HEK293 (cell line): ENCODE data around the gene NATD1.

Experiments used
- CTCF ChIA-PET: fragments of 350-600 bp; formaldehyde crosslinking; extraction: SDS; loops from one replicate; lab custom pipeline; 2021; ENCODE audit warnings: antibody characterized with exemption; lab: Yijun Ruan, JAX
- POLR2A ChIA-PET: fragments of 300-600 bp; formaldehyde crosslinking; extraction: SDS; loops from one replicate; lab custom pipeline; 2020; ENCODE audit warnings: antibody characterized with exemption, inconsistent platforms; lab: Yijun Ruan, JAX
- H3K27ac ChIP-seq: fragments of 200-500 bp; sonication (Bioruptor generic); 2 replicates; pipeline ENCODE4 v1.5.1; 2014; ENCODE audit warnings: low read depth, low read length, control low read depth, inconsistent platforms; ENCODE audit errors: extremely low read depth
- H3K36me3 ChIP-seq, 2 experiments: fragments of 200-500 bp in 1 of 2; sonication (Bioruptor generic) in 1 of 2; 1 replicate in 1 of 2; 2 replicates in 1 of 2; pipeline ENCODE4 v1.5.1; 2014 to 2017; ENCODE audit warnings: inconsistent platforms in 2 of 2, low read length in 2 of 2; ENCODE audit not compliant: control insufficient read depth in 2 of 2, insufficient read depth in 1 of 2
- H3K4me1 ChIP-seq: fragments of 200-500 bp; sonication (Bioruptor generic); 2 replicates; pipeline ENCODE4 v1.5.1; 2014; ENCODE audit warnings: mild to moderate bottlenecking, low read length, inconsistent platforms; ENCODE audit not compliant: control insufficient read depth, insufficient read depth
- H3K4me3 ChIP-seq: 2 replicates; pipeline ENCODE4 v1.5.1; 2011; ENCODE audit warnings: low read depth, mild to moderate bottlenecking, control low read depth, low read length, moderate library complexity
- H3K9me3 ChIP-seq: fragments of 200-500 bp; sonication (Bioruptor generic); 2 replicates; pipeline ENCODE4 v1.5.1; 2014; ENCODE audit warnings: low read depth, low read length, inconsistent platforms; ENCODE audit not compliant: control insufficient read depth, insufficient read depth
- FEZF1 ChIP-seq: fragments of 450-650 bp; formaldehyde crosslinking; IDR thresholded peaks from 2 replicates; pipeline ENCODE4 v1.5.1; 2016; ENCODE audit warnings: missing biosample characterization, missing genetic modification characterization
- MYNN ChIP-seq: fragments of 450-650 bp; formaldehyde crosslinking; IDR thresholded peaks from 2 replicates; pipeline ENCODE4 v1.5.1; 2016; ENCODE audit warnings: missing biosample characterization, missing genetic modification characterization, borderline replicate concordance
- ZBTB8A ChIP-seq: fragments of 450-650 bp; formaldehyde crosslinking; IDR thresholded peaks from 2 replicates; pipeline ENCODE4 v1.5.1; 2016; ENCODE audit warnings: missing biosample characterization, missing genetic modification characterization
- ZNF146 ChIP-seq: fragments of 450-650 bp; formaldehyde crosslinking; IDR thresholded peaks from 2 replicates; pipeline ENCODE4 v1.5.1; 2016; ENCODE audit warnings: missing biosample characterization, missing genetic modification characterization
- ZNF2 ChIP-seq: fragments of 450-650 bp; formaldehyde crosslinking; IDR thresholded peaks from 2 replicates; pipeline ENCODE4 v1.5.1; 2016; ENCODE audit warnings: missing biosample characterization, missing genetic modification characterization
- ZNF311 ChIP-seq: fragments of 450-650 bp; formaldehyde crosslinking; IDR thresholded peaks from 2 replicates; pipeline ENCODE4 v1.5.1; 2017; ENCODE audit warnings: missing biosample characterization, missing genetic modification characterization, borderline replicate concordance
- ZNF350 ChIP-seq: fragments of 450-650 bp; formaldehyde crosslinking; IDR thresholded peaks from 2 replicates; pipeline ENCODE4 v1.5.0; 2017; ENCODE audit warnings: missing biosample characterization, mild to moderate bottlenecking, missing genetic modification characterization
- ZNF530 ChIP-seq: fragments of 450-650 bp; formaldehyde crosslinking; IDR thresholded peaks from 2 replicates; pipeline ENCODE4 v1.5.1; 2016; ENCODE audit warnings: low read depth, missing biosample characterization, missing genetic modification characterization
- ZNF629 ChIP-seq: fragments of 450-650 bp; formaldehyde crosslinking; IDR thresholded peaks from 2 replicates; pipeline ENCODE4 v1.5.1; 2017; ENCODE audit warnings: missing biosample characterization, missing genetic modification characterization
- ZNF670 ChIP-seq: fragments of 450-650 bp; formaldehyde crosslinking; IDR thresholded peaks from 2 replicates; pipeline ENCODE4 v1.5.1; 2016; ENCODE audit warnings: missing biosample characterization, missing genetic modification characterization, low read depth
- TF ChIP-seq, protein P1 (sequence below): fragments of 450-650 bp; formaldehyde crosslinking; IDR thresholded peaks from 2 replicates; pipeline ENCODE4 v1.5.1; 2016; ENCODE audit warnings: missing biosample characterization, missing genetic modification characterization
- TF ChIP-seq, protein P2 (sequence below): fragments of 450-650 bp; formaldehyde crosslinking; optimal IDR thresholded peaks from 2 replicates; pipeline ENCODE3; 2016; ENCODE audit warnings: missing biosample characterization, mild to moderate bottlenecking, missing genetic modification characterization
- TF ChIP-seq, protein P3 (sequence below): fragments of 450-650 bp; formaldehyde crosslinking; IDR thresholded peaks from 2 replicates; pipeline ENCODE4 v1.5.1; 2016; ENCODE audit warnings: missing biosample characterization, missing genetic modification characterization
- TF ChIP-seq, protein P4 (sequence below): fragments of 450-650 bp; formaldehyde crosslinking; IDR thresholded peaks from 2 replicates; pipeline ENCODE4 v1.5.1; 2016; ENCODE audit warnings: missing biosample characterization, missing genetic modification characterization

NATD1 gene

DNA sequence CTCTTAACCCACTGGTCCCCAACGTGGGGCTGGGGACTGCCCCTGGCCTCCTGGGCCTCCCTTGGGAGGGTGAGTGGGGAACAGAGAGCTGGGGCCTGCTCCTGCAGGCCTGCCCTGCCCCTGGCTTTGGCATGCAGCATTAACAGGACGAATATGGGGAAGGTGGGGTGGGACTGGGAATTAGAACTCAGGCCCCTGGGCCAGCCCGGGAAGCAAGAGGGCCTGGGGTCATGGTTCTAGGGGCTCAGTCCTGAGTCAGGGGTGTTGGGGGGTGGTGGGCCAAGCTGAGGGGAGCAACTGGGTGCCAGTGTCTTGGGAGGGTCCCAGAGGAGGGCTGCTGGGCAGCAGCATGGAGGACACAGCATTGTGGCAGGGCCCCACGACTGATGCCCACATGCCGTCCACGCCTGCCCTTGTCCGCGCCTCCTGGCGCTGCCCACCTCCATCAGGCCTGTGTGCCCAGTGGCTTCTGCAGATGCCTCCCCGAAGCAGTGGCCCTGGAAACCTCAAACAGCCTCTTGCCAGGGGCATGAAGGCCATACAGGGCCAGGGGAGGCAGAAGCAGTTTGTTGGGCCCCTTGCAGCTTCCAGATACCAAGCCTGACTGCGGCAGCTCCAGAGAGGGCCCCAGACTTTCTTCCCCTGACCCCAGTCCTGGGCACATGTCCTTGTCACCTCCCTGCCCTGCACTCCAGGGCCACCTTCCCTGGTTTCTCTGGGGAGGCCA, 36.1 kb upstream of the NATD1 start:
- Histone ChIP-seq H3K27ac (0 out of 2 replicates have a peak overlapping the region, but pooled peaks have one; percentile 9), H3K4me1 (peaks cover 20% of the 10 kb centered on the region), H3K9me3 (no peaks in the 10 kb centered on the region), H3K4me3 (no peak overlapping the region), H3K36me3 (peaks cover 11 to 53% of the 10 kb centered on the region in 2 experiments; a peak in 2 of 3 replicates)
- TF ChIP-seq, protein P1, sequence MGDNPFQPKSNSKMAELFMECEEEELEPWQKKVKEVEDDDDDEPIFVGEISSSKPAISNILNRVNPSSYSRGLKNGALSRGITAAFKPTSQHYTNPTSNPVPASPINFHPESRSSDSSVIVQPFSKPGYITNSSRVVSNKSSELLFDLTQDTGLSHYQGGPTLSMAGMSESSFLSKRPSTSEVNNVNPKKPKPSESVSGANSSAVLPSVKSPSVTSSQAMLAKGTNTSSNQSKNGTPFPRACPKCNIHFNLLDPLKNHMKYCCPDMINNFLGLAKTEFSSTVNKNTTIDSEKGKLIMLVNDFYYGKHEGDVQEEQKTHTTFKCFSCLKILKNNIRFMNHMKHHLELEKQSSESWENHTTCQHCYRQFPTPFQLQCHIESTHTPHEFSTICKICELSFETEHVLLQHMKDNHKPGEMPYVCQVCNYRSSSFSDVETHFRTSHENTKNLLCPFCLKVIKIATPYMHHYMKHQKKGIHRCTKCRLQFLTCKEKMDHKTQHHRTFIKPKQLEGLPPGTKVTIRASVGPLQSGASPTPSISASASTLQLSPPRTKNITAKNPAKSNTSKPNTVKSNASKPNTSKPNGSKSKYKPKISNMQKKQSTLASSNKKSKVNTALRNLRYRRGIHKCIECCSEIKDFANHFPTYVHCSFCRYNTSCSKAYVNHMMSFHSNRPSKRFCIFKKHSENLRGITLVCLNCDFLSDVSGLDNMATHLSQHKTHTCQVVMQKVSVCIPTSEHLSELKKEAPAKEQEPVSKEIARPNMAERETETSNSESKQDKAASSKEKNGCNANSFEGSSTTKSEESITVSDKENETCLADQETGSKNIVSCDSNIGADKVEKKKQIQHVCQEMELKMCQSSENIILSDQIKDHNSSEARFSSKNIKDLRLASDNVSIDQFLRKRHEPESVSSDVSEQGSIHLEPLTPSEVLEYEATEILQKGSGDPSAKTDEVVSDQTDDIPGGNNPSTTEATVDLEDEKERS (tag by site-specific recombination) = no peak
- no peak for TF ChIP-seq ZNF670
- TF ChIP-seq, protein P2, sequence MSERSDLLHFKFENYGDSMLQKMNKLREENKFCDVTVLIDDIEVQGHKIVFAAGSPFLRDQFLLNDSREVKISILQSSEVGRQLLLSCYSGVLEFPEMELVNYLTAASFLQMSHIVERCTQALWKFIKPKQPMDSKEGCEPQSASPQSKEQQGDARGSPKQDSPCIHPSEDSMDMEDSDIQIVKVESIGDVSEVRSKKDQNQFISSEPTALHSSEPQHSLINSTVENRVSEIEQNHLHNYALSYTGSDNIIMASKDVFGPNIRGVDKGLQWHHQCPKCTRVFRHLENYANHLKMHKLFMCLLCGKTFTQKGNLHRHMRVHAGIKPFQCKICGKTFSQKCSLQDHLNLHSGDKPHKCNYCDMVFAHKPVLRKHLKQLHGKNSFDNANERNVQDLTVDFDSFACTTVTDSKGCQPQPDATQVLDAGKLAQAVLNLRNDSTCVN (tag by site-specific recombination) = no peak
- no peak for TF ChIP-seq ZNF350 (tag by site-specific recombination)
- TF ChIP-seq ZNF311 (tag by site-specific recombination) = no peak
- no peak for TF ChIP-seq FEZF1 (tag by site-specific recombination)
- no peak for TF ChIP-seq ZNF629 (tag by site-specific recombination)
- no peak for TF ChIP-seq ZNF530 (tag by site-specific recombination)
- TF ChIP-seq ZBTB8A (tag by site-specific recombination) = no peak
- TF ChIP-seq ZNF146 (tag by site-specific recombination) = no peak
- no peak for TF ChIP-seq ZNF2
- ChIA-PET POLR2A (no interaction called here), CTCF (no interaction called here)

DNA sequence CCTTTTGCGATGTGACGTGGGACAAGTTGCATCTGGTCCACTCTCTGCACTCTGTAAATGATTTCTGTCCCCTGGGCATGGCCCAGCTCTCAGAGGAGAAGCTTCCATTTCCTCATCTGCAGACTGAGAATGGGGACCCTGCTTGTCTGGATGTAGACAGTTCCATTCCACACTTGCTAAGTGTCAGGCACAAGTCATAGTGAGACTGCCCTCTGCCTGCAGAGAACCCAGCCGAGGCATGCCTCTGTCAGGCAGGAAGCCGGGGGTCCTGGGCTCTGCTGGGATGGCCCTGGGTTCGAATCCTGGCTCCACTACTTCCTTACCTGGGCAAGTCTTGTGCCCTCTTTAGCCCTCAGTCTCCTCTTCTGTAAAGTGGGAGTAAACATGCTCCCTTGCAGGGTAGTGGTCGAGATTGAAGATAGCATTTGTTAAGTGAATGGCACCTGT, 35.4 kb upstream of the NATD1 start:
- H3K27ac ChIP-seq = no peak overlapping the region; the same call in 1 of the 2 replicates
- TF ChIP-seq, protein P3, sequence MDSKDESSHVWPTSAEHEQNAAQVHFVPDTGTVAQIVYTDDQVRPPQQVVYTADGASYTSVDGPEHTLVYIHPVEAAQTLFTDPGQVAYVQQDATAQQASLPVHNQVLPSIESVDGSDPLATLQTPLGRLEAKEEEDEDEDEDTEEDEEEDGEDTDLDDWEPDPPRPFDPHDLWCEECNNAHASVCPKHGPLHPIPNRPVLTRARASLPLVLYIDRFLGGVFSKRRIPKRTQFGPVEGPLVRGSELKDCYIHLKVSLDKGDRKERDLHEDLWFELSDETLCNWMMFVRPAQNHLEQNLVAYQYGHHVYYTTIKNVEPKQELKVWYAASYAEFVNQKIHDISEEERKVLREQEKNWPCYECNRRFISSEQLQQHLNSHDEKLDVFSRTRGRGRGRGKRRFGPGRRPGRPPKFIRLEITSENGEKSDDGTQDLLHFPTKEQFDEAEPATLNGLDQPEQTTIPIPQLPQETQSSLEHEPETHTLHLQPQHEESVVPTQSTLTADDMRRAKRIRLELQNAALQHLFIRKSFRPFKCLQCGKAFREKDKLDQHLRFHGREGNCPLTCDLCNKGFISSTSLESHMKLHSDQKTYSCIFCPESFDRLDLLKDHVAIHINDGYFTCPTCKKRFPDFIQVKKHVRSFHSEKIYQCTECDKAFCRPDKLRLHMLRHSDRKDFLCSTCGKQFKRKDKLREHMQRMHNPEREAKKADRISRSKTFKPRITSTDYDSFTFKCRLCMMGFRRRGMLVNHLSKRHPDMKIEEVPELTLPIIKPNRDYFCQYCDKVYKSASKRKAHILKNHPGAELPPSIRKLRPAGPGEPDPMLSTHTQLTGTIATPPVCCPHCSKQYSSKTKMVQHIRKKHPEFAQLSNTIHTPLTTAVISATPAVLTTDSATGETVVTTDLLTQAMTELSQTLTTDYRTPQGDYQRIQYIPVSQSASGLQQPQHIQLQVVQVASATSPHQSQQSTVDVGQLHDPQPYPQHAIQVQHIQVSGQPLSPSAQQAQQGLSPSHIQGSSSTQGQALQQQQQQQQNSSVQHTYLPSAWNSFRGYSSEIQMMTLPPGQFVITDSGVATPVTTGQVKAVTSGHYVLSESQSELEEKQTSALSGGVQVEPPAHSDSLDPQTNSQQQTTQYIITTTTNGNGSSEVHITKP = peak; percentile 27
- no peak for TF ChIP-seq MYNN (tag by site-specific recombination)
- TF ChIP-seq, protein P4, sequence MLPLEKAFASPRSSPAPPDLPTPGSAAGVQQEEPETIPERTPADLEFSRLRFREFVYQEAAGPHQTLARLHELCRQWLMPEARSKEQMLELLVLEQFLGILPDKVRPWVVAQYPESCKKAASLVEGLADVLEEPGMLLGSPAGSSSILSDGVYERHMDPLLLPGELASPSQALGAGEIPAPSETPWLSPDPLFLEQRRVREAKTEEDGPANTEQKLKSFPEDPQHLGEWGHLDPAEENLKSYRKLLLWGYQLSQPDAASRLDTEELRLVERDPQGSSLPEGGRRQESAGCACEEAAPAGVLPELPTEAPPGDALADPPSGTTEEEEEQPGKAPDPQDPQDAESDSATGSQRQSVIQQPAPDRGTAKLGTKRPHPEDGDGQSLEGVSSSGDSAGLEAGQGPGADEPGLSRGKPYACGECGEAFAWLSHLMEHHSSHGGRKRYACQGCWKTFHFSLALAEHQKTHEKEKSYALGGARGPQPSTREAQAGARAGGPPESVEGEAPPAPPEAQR = no peak
- no peak overlapping the region for H3K4me3 ChIP-seq
- peaks cover 11 to 48% of the 10 kb centered on the region in 2 experiments; a peak in 2 of 3 replicates for H3K36me3 ChIP-seq
- ChIA-PET CTCF (interaction anchor here (0.5 to 3.7 kb wide), 3 partner anchors 9 to 231 kb away, joined by 3 to 24 read pairs (median 13); no protein-coding TSS in a partner anchor), POLR2A (interaction anchor here (4.1 kb wide), 1 partner anchor 14 kb away, joined by 42 read pairs; no protein-coding TSS in a partner anchor)
- no peaks in the 10 kb centered on the region for H3K9me3 ChIP-seq
- peaks cover 20% of the 10 kb centered on the region for H3K4me1 ChIP-seq
